Parathyroid adenoma (tissue), 2 donors: ENCODE measurements around the gene WFDC6.

Source experiments
- H2AFZ ChIP-seq: fragments of 300-600 bp; sonication (generic); one replicate; pipeline ENCODE4 v1.7.0; 2017; ENCODE audit warnings: antibody characterized with exemption, mild to moderate bottlenecking
- H3K27ac ChIP-seq: fragments of 300-600 bp; sonication (generic); one replicate; pipeline ENCODE4 v1.7.0; 2017
- H3K27me3 ChIP-seq: fragments of 300-600 bp; sonication (generic); one replicate; pipeline ENCODE4 v1.7.0; 2017; ENCODE audit warnings: low read length; ENCODE audit not compliant: control insufficient read depth, insufficient read depth
- H3K36me3 ChIP-seq: fragments of 300-600 bp; sonication (generic); one replicate; pipeline ENCODE4 v1.7.0; 2017; ENCODE audit warnings: low read length; ENCODE audit not compliant: control insufficient read depth, insufficient read depth
- H3K4me1 ChIP-seq: fragments of 300-600 bp; sonication (generic); one replicate; pipeline ENCODE4 v1.7.0; 2017; ENCODE audit warnings: control low read depth
- H3K4me2 ChIP-seq: fragments of 300-600 bp; sonication (generic); one replicate; pipeline ENCODE4 v1.7.0; 2017; ENCODE audit warnings: low read length
- H3K4me3 ChIP-seq: fragments of 300-600 bp; sonication (generic); one replicate; pipeline ENCODE4 v1.7.0; 2017; ENCODE audit warnings: low read depth, low read length
- H3K79me2 ChIP-seq: fragments of 300-600 bp; sonication (generic); one replicate; pipeline ENCODE4 v1.7.0; 2017; ENCODE audit warnings: control low read depth
- H3K9ac ChIP-seq: fragments of 300-600 bp; sonication (generic); one replicate; pipeline ENCODE4 v1.7.0; 2017; ENCODE audit warnings: mild to moderate bottlenecking
- H3K9me3 ChIP-seq: fragments of 300-600 bp; sonication (generic); one replicate; pipeline ENCODE4 v1.7.0; 2017; ENCODE audit warnings: low read length; ENCODE audit not compliant: control insufficient read depth
- TF ChIP-seq, protein P1 (sequence below): fragments of 300-600 bp; sonication (generic); IDR thresholded peaks from one replicate; pipeline ENCODE4 v1.7.0; 2017; ENCODE audit warnings: antibody characterized with exemption, mild to moderate bottlenecking
- donor health status: primary hyperparathyroidism.

Gene WFDC6

DNA sequence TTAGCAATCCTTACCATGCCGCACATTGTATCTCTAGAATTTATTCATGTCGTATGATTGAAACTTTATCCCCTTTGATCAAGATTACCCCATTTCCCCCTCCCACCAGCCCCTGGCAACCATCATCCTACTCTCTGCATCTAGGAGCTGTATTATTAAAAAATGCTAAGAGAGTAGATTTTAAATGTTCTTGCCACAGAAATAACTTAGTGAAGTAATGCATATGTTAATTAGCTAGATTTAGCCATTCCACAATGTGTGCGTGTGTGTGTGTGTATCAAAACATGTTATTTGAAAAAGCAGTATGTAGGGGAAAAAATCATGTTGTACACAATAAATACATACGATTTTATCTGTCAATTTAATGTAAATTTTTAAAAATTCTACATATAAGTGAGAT, 12.0 kb downstream of the WFDC6 start:
- H3K4me1 ChIP-seq, result no peaks in the 10 kb centered on the region
- H2AFZ ChIP-seq, result no peak overlapping the region
- H3K27ac ChIP-seq, result no peak overlapping the region
- TF ChIP-seq, protein P1, sequence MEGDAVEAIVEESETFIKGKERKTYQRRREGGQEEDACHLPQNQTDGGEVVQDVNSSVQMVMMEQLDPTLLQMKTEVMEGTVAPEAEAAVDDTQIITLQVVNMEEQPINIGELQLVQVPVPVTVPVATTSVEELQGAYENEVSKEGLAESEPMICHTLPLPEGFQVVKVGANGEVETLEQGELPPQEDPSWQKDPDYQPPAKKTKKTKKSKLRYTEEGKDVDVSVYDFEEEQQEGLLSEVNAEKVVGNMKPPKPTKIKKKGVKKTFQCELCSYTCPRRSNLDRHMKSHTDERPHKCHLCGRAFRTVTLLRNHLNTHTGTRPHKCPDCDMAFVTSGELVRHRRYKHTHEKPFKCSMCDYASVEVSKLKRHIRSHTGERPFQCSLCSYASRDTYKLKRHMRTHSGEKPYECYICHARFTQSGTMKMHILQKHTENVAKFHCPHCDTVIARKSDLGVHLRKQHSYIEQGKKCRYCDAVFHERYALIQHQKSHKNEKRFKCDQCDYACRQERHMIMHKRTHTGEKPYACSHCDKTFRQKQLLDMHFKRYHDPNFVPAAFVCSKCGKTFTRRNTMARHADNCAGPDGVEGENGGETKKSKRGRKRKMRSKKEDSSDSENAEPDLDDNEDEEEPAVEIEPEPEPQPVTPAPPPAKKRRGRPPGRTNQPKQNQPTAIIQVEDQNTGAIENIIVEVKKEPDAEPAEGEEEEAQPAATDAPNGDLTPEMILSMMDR, result no peak
- H3K9ac ChIP-seq, result no peak overlapping the region
- H3K79me2 ChIP-seq, result no peaks in the 10 kb centered on the region
- no peak overlapping the region for H3K4me3 ChIP-seq
- H3K36me3 ChIP-seq, result no peaks in the 10 kb centered on the region
- no peaks in the 10 kb centered on the region for H3K27me3 ChIP-seq
- H3K9me3 ChIP-seq, result no peaks in the 10 kb centered on the region
- no peak overlapping the region for H3K4me2 ChIP-seq

DNA sequence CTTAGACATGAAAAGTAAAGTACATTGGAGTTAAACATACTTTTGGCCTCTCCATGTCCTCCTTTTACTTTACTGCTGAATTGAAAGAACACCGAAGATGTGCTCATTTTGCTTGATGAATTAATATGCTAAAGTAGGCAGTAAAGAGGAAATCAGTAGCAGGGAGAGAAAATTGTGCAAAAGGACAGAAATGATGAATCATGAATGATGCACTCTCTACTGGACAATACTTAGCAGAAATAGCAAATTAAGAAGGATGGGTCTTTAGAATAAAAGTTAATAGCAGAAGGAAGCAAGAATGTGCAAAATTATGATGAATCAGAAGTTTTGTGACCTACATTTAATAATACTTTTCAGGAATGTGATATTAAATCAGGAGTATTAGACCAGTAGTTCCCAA, 15.5 kb downstream of the WFDC6 start:
- Histone ChIP-seq H3K27me3 (no peaks in the 10 kb centered on the region), H3K4me2 (no peak overlapping the region), H3K4me3 (no peak overlapping the region), H3K4me1 (no peaks in the 10 kb centered on the region), H3K9ac (no peak overlapping the region), H2AFZ (no peak overlapping the region), H3K79me2 (no peaks in the 10 kb centered on the region), H3K27ac (no peak overlapping the region), H3K36me3 (no peaks in the 10 kb centered on the region), H3K9me3 (no peaks in the 10 kb centered on the region)
- TF ChIP-seq, protein P1, result no peak

DNA sequence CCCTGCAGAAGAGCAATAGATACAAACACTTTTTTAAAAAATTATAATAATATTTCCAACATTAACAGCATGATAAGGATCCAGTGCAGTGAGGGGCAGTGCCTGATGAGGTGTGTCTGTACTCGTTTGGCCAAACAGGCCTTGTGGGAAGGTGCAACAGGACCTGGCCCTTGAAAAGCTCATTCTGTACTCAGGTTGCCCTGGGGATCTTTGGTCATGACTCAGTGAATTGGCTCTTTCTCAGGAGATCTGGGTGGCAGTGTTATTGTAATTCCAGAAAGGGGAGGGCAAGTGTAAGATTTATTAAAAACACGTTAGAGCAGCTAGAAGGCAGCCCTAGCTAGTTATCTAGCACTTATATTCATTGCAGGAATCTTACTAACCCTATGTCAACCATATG, 21.0 kb downstream of the WFDC6 start:
- Histone ChIP-seq H2AFZ (no peak overlapping the region), H3K27me3 (no peaks in the 10 kb centered on the region), H3K27ac (no peak overlapping the region), H3K9me3 (no peaks in the 10 kb centered on the region), H3K4me3 (no peak overlapping the region), H3K9ac (no peak overlapping the region), H3K79me2 (no peaks in the 10 kb centered on the region), H3K4me2 (no peak overlapping the region), H3K4me1 (no peaks in the 10 kb centered on the region), H3K36me3 (no peaks in the 10 kb centered on the region)
- TF ChIP-seq, protein P1, result no peak

DNA sequence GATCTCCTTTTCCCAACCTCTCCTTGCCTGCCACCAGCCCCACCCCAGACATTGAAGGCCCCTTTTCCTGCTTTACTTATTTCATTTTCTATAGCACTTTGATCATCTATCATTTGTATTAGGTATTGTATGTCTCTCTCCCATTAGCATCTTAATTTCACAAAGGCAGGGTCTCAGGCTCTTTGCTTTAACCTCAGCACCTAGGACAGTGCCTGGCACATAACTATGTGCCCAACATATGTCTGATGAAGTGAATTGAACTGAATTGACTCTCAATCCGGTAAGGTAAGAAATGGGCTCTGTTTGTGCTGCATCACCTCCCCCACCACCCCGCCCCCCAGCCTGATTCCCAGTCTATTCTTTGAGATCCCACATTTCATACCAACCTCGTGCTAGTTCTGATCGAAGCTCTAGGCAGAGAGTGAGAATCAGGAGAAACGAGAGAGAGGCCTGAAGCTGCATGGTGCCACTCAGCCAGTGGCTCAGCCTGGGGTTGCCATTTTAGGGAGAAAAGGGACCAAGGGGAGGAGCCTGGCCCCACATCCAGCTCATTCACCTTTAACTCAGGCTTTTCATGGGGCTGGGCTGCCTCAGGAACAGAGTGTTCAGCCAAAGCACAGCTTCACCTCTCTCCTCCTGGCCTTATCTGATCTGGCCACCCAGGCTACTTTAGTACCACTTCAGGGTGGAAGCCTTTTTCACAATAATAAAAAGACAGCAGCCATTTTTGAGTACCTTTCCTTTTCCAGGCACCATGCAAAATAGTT, 24.0 kb downstream of the WFDC6 start, which contains the start of gene SPINT3:
Gene SPINT3, minus strand, starts transcription at position 476 of the 767 bp plus-strand sequence. Its CDS starts 14 bp downstream, at position 462.
- H3K9me3 ChIP-seq, result no peaks in the 10 kb centered on the region
- no peak within 1 kb of the TSS for H3K9ac ChIP-seq
- no peaks in the 10 kb centered on the region for H3K79me2 ChIP-seq

More for the DNA sequence above, 24.0 kb downstream of the WFDC6 start, which contains the start of gene SPINT3:
- Histone ChIP-seq H3K4me3 (no peak within 1 kb of the TSS), H3K4me2 (no peak within 1 kb of the TSS), H2AFZ (peak within 1 kb of the TSS; percentile 35), H3K4me1 (no peaks in the 10 kb centered on the region), H3K27ac (no peak within 1 kb of the TSS), H3K27me3 (no peaks in the 10 kb centered on the region), H3K36me3 (no peaks in the 10 kb centered on the region)
- TF ChIP-seq, protein P1, result no peak
